AG08396 (cell line): ENCODE results near the gene NDOR1.
A peak's percentile ranks its signal among the peaks of the same experiment; 100 is the strongest.
"Not testable (repeated sequence)": the region's sequence is repeated elsewhere in the genome, so short reads cannot be mapped to it uniquely, and the experiment has no call there.

ENCODE experiments used
- DNase-seq: peaks from one replicate; pipeline ENCODE4 v3.0.0; 2012; ENCODE audit warnings: low spot score, mixed read lengths

NDOR1 gene

DNA sequence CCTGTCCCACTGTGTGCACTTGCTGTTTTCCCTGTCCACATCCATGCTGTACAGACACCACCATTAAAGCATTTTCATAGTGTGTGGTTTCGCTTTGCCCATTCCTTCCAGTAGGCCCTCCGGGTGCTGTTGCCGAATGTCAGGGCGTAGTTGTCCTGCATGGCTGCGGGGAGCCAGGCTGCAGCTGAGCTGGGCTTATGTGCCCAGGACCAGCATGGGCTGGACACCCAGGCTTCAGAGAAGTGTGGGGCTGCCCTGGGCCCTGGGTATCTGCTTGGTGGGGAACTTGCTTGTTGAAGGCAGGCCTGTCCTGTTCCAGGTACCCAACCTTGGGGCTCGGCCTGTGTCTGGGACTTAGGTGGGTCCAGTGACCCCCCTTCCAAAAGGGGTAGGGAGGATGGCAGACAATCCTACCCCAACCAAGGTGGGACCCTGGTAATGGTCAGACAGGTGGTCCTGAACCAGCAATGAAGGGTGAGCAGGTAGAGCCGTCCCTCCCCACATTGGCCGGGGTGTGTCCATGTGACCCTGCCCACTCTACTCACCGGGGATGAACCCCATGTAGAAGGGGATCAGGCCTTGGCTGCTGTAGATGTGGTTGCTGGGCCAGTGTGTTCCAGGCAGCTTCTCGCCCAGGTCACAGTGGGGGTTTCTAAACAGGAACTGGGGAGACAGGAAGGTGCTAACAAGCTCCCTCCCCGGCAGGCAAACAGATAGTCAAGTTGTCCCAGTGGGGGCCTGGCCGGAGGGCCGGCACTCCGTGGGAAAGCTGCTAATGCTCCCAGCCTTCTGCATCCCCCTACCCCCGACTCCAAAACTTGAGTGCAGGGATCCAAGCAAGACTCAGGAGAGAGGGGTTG, 38.4 kb downstream of the NDOR1 start:
- DNase-seq = no peak

DNA sequence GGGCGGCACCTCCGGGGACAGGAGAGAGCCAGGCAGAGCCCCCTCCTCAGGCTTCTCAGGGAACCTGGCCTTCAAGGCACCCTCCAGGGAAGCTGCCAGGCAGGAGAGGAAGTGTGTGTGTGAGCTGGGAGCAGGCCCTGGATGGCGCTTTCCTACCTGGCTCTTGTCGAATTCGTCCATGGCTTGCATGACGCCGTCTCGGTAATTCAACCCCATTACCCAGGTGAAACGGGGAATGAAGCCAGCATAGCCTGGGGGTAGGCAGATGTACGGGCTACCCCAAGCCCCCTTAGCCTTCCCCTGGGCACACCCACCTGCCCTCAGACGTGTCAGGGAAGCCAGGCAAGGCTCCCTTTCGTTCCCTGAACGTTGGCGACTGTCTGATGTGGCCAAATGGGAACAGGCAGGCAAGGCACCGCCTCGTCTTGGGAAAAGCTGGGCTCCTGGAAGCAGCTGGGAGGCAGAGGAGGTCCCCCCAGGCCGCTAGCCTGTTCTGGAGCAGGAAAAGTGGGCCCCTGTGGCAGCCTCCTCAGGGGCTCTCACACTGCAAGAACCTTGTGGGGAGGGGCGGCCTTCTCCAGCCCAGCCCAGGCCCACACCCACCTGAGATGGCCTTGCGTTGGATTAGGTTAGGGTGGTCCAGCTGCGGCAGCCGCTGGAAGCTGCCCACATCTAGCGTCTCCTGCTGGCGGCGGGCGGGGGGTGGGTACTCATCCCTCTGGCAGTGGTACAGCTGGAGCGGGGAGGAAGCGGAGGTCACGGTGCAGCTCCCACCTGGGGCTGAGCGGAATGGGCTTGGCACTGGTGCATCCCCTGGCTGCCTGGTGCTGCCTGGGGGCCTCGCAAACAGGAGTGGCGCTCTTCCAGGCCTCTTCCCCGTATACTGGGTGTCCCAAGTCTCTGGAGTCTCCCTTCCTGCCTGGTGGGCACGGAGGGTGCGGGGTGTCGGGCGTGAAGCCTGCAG, 39.3 kb downstream of the NDOR1 start:
- no peak for DNase-seq

DNA sequence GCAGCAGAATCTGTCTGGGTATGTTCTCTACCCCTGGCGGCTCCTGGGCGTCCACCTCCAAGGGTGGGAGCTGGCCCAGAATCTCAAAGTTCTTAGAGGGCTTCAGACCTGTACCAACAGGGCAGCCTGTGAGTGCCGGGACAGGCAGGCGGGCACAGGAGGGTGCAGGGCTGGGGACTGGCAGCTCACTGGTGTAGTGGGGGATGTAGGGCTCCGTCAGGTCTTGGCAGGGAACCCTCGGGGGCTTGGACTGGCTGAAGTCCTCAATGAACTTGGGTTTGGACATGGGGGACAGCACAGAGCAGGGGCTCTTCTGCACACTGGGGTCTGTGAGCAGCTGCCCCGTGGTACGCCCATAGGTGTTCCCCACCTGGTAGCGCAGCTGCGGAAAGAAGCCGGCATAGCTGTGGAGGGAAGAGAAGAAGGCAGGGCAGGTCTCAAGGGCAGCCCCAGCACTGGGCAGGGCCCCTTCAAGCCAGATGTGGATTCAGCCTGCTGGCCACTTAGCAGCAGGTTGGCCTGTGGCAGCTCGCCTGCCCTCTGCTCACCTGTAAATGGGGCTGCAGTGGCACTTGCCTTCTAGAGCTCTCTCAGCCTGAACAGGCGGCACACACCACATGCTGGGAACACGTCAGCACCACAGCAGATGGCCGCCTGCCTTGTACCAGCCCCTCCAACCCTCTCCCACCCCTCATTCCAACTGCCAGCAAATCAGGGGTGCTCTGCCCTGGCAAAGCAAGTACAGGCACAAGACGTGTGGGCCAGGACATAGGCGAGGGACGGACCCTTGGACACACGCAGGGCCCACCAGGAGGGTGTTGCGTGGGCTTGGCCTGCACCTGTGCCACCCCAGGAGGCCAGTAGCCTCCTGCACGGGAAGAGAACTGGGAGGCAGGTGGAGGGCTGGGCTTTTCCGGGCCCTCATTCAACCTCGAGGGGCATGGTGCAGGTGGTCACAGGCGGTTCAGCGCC, 40.2 kb downstream of the NDOR1 start:
- no peak for DNase-seq

DNA sequence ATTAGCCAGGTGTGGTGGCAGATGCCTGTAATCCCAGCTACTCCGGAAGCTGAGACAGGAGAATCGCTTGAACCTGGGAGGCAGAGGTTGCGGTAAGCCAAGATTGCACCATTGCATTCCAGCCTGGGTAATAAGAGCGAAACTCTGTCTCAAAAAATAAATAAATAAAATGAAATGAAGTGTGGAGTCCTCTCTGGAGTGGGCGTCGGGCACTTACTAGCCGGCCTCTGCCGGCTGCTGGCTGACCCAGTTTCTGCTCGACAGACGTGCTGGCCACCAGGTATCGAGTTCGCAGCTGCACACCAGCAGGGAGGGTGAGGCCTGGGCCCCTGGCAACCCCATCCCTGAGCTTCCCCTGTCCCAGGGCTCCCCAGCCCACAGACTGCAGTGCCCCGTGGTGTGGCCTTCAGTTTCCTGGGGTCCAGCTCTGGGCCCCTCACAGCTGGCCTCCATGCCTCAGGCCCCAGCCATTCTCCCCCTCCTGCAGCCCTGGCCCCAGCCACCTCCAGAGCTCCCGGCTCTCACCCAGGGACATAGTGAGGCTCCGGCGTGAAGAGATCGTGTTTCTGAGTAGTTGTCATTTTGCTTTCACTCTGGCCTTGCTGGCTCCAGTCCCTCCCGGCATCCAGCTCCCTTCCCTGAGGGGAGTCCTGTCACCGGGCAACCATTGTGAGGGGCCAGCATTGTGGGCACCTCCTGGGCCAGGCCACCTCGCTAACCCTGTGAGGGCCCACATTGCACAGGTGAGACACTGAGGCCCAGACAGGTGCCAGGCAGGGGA, 41.8 kb downstream of the NDOR1 start:
- no peak for DNase-seq

DNA sequence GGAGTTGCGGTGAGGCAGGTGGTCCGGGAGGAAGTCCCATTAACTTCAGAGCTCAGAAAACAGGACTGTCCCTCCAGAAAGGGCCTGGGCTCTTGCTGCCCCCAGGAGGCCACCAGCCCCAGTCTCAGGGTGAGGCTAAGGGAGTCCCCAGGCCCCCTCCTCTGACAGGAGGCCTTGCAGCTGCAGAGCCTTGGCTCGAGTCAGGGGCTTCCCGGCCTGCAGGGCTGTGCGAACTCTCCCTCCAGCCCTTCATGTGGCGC, 42.3 kb downstream of the NDOR1 start:
- no peak for DNase-seq

DNA sequence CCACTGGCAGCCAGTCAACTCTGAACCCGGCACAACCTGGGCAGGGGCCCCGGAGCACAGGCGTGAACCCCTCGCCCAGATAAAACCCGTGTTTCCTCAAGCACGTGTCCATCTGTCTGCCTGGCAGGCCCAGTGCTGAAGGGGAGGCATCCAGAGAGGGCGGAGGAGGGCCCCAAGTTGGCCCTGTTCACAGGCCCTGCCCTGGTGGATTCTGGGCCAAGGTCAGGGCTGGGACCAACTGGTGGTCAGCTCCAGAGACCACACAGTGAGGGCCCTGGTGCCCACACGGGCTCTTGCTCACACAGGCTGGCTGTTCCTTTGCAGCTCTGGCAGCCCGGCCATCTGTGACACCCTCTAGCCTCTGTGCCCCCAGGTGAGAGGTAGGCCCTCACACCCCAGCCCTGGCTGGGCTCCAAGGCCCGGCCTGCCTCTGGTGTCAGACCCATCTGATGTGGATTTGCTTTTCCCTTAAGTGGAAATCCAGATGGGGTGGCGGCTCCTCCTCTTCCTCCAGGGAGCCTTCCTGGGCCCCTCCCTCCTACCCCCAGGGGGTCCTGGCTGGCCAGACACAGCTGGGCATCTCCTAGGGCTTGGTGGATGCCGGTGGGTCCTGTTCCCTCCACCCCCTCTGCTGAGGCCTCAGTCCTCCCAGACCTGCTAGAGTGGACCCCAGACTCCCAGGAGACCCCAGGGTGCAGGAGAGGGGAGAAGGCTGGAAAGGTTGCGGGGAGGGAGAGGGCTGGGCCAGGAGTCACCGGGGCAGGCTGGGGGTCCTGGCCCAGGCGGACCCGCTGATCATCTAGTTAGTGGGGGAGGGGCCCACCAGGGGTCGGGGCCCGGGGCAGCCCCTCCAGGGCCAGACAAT, 45.1 kb downstream of the NDOR1 start:
- no peak for DNase-seq

DNA sequence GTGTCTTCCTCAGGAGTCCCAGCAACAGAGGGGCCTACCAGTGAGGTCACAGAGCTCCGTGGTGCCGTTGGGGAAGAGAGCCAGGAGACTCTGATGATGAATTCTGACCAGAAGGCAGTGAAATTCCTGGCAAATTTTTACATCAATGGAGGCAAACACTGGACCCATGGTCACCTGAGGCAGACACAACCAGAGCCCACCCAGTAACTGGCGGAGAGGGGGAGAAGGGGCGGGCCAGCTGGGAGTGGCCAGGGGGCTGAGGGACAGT, 45.6 kb downstream of the NDOR1 start, which contains the start of gene STPG3:
STPG3 (plus strand) TSS at position 93 of the 268 bp plus-strand sequence; CDS start at position 94, 1 bp downstream.
- DNase-seq = peak; percentile 53

DNA sequence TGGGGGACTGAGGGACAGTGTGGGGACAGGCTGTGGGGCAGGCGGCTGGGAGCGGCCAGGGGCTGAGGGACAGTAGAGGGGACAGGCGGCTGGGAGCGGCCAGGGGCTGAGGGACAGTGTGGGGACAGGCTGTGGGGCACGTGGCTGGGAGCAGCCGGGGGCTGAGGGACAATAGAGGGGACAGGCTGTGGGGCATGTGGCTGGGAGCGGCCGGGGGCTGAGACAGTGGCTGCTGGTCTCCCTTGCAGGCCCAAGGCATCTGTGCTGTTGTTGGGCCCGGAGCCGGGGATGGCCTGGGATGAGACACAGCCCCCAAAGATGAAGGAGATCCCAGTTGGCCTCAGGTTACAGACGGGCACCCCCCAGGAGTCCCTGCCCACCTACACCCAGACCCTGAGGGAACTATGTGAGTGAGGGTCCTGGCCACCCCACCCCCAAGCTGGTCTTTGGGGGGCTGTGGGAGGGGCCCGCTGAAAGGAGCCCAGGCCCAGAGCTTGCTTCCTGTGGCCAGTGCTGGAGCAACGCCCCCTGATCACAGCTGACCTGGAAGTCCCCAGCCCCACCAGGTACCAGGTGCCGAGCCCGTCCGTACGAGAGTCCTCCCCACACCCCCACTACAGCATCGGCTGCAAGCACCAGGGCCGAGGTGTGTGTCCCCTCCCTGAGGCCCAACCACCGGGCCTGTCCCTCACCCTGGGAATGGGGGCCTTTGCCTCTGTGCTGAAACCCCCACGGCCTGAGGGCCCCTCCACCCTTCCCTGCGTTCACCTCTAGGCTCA, 46.2 kb downstream of the NDOR1 start:
- no peak for DNase-seq

DNA sequence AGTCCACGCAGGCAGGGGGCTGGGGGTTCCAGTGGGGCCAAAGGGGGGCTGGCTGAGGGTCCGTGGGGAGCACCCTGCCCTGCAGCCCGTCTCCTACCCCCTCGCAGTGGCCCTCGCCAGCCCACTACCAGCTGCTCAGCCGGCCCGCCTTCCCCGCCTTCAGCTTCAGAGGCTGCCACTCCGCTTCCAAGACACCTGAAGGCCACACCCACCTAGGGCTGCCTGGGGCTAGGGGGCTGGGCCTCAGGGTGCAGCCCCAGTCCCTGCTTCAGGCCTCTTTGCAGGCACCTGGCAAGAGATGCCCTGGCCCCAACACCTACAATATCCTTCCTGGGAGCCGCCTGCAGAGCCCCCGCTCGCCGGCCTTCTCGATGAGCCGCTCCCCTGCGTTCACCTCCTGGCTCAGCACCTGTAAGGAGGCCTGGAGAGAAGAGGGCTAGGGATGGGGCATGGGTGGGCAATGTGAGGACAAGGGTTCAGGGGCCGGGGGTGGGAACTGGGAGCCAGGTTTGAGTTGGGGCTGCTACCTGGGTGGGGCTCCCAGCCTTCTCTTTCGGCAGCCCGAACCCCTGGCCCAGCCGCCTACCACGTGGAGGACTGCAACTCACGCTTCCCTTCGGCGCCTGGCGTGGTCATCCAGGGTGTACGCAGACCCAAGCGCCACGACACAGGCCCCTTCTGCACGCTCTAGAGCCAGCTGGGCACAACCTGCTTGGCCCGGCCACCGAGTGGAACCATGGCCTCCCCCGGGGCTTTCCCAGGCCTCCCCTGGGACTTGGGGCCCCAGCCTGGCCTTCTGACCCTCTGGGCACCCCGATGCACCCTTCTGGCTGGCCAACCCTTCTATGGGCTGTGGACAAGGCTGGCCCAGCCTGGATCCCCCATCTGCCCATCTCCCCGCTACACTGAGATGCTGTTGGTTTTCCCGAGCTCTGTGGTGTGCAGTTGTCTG, 47.3 kb downstream of the NDOR1 start:
- no peak for DNase-seq

DNA sequence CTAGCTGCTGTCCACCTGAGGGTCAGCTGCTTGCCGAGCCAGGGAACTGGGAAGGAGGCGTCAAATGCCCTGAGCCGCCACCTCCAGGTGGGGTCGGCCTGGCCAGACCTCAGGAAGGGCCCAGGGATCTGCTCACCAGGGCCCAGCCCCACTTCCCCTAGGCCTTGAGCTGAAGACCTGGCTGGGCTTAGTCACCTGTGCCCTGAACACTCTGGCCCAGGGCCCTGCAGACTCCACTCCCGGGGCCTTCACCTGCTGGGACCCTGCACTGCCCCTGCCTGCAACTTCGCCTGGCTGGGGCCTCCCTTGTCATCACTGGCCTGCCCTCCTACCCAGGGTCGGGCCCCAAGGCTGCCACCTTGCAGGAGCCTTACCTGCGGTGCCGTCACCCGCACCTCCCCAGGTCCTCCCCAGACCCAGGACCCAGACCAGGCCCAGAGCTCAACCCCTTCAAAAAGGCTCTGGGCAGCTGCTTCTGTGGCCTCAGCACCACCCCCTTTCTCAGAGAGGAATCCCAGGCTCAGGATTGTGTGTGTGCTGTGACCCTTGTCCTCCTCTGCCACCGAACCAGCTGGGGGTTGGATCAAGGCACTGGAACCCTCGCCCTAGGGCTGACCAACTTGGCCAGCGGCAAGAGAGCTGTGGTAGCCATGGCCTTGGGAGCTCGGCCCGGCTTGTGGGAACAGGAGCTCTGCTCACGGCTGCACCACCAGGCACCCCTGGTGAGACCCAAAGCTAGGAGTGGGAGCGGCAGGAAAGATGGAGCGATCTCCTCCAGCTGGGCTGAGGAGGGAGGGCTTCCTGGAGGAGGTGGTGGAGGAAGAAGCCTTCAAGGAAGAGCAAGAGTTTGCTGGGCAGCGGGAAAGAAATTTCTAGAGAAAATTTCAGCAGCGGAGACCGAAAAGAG, 48.5 kb downstream of the NDOR1 start:
- DNase-seq = no peak

DNA sequence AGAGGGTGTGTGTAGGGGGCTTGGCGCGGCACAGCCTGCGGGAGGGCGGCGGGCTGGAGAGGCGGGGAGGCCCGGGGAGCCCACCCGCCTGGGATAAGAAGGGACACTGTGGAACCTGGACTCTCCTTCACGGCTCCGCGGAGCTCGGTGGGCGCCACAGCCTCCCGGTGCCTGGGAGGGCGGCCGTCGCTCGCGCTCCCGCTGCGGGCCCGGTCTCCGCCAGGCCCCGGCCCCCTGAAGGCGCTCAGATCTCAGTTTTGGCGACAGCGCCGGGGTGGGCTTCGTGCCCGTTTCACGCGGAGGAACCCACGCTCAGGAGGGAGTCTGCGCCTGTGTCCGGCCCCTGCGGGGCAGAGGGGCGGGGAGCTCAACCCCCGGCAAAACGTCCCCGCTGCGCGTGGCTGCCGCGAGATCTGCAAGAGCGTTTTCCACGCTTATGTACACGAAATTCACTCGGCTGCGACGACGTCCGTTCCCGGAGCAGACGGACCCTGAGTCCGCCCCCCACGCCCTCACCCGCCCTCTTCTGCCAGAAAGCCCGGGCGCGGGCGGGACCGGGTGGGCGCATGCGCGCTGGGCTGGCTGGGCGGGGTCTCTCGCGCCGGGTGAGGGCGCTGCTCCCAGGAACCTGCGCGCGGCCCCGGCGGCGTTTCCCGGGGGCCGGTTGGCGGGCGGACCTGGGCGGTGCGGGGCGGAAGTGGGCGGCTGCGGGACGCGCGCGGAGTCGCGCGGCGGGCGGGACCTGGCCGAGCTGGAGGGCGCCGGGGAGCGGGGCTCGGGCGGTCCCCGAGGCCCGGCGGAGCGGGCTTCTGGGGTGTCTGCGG, 49.3 kb downstream of the NDOR1 start, which contains the start of gene NELFB:
NELFB (plus strand) TSS at position 704 of the 824 bp plus-strand sequence.
- DNase-seq = peak; percentile 100

DNA sequence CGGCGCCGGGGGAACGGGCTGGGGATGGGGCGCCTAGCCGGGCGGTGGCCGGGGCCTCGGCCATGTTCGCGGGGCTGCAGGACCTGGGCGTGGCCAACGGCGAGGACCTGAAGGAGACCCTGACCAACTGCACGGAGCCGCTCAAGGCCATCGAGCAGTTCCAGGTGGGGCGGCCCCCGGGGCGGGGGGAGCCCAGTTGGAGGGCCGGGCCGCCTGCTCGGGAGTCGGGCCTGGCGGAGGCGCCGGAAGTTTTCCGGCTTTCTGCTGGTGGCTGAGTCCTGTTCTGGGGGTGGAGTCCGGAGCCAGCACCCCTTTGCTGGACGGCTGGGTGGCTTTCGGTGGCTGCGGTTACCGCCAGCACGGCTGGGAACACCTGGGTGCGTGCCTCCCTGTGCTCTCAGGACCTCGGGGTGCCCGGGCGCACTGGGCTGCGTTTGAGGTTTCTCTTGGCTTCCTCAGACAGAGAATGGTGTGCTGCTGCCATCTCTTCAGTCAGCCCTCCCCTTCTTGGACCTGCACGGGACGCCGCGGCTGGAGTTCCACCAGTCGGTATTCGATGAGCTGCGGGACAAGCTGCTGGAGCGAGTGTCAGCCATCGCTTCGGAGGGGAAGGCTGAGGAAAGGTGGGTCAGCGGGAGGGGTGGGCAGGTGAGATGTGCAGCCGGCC, 50.1 kb downstream of the NDOR1 start:
- DNase-seq = no peak

DNA sequence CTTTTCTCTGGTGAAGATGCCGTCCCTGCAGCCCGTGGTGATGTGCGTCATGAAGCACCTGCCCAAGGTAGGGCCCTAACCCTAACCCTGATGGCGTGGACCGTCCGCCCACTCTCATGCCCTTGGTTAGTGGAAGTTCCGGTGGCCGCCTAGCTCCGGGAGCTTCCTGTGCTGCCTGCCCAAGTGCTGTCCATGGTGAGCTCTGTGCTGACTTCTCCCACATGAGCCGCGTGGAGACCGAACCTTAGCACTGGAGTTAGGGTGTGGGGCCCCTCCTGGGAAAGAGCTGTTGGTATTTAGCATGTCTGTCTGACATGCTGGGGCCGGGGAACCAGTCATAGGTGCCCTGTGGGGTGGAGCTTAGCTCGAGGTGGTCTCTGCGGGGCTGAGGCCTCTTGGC, 50.9 kb downstream of the NDOR1 start:
- no peak for DNase-seq

DNA sequence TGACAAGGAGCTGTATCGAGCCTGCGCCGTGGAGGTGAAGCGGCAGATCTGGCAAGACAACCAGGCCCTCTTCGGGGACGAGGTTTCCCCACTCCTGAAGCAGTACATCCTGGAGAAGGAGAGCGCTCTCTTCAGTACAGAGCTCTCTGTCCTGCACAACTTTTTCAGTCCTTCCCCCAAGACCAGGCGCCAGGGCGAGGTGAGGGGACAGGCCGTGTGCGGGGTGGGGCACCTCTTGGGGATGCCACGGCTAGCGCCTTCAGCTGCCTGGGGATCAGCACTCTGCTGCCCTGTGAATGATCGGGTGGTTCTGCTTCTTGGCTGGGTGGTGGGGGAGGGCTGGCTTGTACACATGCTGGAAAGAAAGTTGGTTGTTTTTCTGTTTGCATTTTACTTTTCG, 51.4 kb downstream of the NDOR1 start:
- DNase-seq = no peak

DNA sequence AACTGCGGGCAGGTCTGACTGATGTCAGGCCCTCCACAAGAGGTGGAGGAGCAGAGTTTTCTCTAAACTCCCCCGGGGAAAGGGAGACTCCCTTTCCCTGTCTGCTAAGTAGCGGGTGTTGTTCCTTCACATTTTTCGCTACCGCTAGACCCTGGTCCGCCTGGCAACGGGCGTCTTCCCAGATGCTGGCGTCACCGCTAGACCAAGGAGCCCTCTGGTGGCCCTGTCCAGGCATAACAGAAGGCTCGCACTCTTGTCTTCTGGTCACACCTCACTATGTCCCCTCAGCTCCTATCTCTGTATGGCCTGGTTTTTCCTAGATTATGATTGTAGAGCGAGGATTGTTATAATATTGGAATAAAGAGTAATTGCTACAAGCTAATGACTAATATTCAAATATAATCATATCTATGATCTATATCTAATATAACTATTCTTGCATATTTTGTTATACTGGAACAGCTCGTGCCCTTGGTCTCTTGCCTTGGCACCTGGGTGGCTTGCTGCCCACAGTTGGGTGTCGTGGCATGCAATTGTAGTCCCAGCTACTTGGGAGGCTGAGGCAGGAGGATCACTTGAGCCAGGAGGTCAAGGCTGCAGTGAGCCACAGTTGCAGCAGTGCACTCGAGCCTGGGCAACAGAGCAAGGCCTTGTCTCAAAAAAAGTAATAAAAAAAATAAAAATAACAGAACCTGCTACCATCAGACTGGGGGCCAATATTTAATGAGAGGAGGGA, 56.8 kb downstream of the NDOR1 start:
- DNase-seq = not testable (repeated sequence)
